Activated CD8-positive, alpha-beta memory T cell treated with anti-CD3 and anti-CD28 coated beads for 48 hours (primary cell): ENCODE results near the gene SEMA3A.
"Not testable (repeated sequence)": the region's sequence is repeated elsewhere in the genome, so short reads cannot be mapped to it uniquely, and the experiment has no call there.

Source experiments
- DNase-seq, 3 experiments: peaks; one replicate each; pipeline ENCODE4 v3.0.0-alpha.2; 2020; ENCODE audit warnings: low read depth in 2 of 3, low spot score in 2 of 3

The SEMA3A gene

GRCh38 chr7:84069999-84070500 is 124.5 kb downstream of the SEMA3A start:
- no peak for DNase-seq

GRCh38 chr7:84069033-84069432 is 125.6 kb downstream of the SEMA3A start:
- no peak for DNase-seq

- not testable (repeated sequence) for DNase-seq
These were observed 132.1 kb downstream of the SEMA3A start for GRCh38 chr7:84062489-84062901.

GRCh38 chr7:84060760-84061261 is 133.8 kb downstream of the SEMA3A start:
- no peak for DNase-seq

GRCh38 chr7:84060000-84060399 is 134.6 kb downstream of the SEMA3A start:
- no peak for DNase-seq

GRCh38 chr7:84058311-84059076 is 136.1 kb downstream of the SEMA3A start:
- DNase-seq = no peak

- DNase-seq = no peak
These were observed 137.0 kb downstream of the SEMA3A start for GRCh38 chr7:84057576-84057975.

GRCh38 chr7:84055904-84056605 is 138.5 kb downstream of the SEMA3A start:
- DNase-seq = no peak

GRCh38 chr7:84055199-84055598 is 139.4 kb downstream of the SEMA3A start:
- not testable (repeated sequence) for DNase-seq

GRCh38 chr7:84049071-84049836 is 145.3 kb downstream of the SEMA3A start:
- DNase-seq = no peak

GRCh38 chr7:84047085-84047484 is 147.5 kb downstream of the SEMA3A start:
- DNase-seq = no peak

GRCh38 chr7:84044834-84045233 is 149.8 kb downstream of the SEMA3A start:
- DNase-seq = no peak

GRCh38 chr7:84043661-84044191 is 150.9 kb downstream of the SEMA3A start:
- DNase-seq = no peak

GRCh38 chr7:84042110-84042539 is 152.5 kb downstream of the SEMA3A start:
- DNase-seq = no peak

GRCh38 chr7:84041649-84042048 is 152.9 kb downstream of the SEMA3A start:
- DNase-seq = no peak

- DNase-seq = no peak
These were observed 154.2 kb downstream of the SEMA3A start for GRCh38 chr7:84040355-84040754.

- no peak for DNase-seq
These were observed 155.2 kb downstream of the SEMA3A start for GRCh38 chr7:84039432-84039831.

GRCh38 chr7:84027678-84028077 is 166.9 kb downstream of the SEMA3A start:
- no peak for DNase-seq

GRCh38 chr7:84025332-84025927 is 169.2 kb downstream of the SEMA3A start:
- no peak for DNase-seq

GRCh38 chr7:84022684-84023308 is 171.8 kb downstream of the SEMA3A start:
- no peak for DNase-seq
